Measurements from ENCODE around the gene ELAPOR1.

- TF ChIP-seq CTCF (IDR thresholded peaks at IDR 0.05) (no peak), POLR2A (IDR thresholded peaks at IDR 0.05) (no peak), EP300 (IDR thresholded peaks at IDR 0.05) (no peak), POLR2AphosphoS5 (IDR thresholded peaks at IDR 0.05) (no peak)
These were observed 6.4 kb downstream of the ELAPOR1 start for GRCh38 chr1:109120356-109120755.

Measured in stomach (tissue), 4 donors.